Activated CD8-positive, alpha-beta memory T cell treated with anti-CD3 and anti-CD28 coated beads, Interleukin-2, amount 50 U/mL, for 24 hours (primary cell): ENCODE measurements around the gene COL9A3.
"Not testable (repeated sequence)": the region's sequence is repeated elsewhere in the genome, so short reads cannot be mapped to it uniquely, and the experiment has no call there.

Experiments
- DNase-seq: peaks from one replicate; pipeline ENCODE4 v3.0.0-alpha.2; 2020; ENCODE audit errors: extremely low read depth

COL9A3 gene

GRCh38 chr20:62835931-62836861, 19.3 kb downstream of the COL9A3 start:
- no peak for DNase-seq

DNA sequence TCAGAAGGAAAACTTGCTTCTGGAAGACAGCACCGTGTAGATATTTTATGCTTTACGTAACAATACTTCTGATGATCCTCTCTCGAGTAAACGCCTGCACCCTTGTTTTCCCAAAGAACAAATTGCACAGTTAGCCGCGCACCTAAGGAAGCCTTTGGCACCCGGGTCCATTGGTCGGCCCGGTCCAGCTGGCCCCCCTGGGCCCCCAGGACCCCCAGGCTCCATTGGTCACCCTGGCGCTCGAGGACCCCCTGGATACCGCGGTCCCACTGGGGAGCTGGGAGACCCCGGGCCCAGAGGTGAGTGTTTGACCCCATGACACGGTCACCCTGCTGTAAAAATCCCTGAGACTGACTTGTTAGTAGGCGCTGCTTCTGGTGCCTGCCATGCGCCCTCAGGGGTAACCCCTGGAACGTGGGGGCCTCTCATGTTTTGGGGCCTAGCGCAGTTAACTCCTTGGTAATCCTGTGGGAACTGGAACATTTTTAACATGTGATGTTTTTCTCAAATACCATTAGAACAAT, 20.2 kb downstream of the COL9A3 start:
- no peak for DNase-seq

DNA sequence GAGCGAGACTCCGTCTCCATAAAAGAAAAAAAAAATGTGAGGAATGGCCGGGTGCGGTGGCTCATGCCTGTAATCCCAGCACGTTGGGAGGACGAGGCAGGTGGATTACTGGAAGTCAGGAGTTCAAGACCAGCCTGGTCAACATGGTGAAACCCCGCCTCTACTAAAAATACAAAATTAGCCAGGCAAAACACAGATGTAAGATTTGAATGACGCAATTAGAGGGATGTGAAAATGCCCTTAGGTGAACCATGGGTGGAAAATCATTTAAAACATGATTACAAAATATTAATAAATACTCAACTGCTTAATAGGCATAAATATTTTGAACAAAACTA, 20.9 kb downstream of the COL9A3 start:
- DNase-seq = no peak

DNA sequence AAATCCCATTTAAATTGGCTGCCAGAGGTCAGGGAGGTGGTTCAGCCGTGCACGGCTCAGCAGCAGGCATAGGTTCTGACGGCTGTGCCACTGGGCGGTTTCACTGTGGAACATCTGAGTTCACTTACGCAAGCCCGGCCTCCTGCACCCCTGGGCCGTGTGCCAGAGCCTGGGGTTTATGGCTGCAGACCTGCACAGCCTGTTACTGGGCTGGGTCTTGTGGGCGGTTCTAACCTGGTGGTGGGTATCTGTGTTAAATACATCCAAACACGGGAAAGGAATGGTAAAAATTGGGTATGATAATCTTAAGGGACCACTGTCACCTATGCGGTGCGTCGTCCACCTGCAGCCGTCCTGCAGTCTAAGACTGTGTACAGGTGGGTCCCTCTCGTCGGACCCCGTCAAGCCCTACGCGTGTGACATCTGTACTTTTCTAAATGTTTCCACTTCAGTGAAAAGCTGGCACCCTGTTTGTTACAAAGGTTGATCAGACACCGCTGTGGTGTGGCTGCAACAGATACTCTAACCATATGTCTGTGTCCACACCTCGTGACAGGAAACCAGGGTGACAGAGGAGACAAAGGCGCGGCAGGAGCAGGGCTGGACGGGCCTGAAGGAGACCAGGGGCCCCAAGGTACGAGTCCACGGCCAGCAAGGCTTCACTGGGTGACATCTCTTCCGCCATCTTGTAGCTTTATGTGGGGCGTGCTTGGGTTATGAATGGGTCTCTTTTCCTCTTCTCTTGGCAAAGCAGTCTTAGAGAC, 21.5 kb downstream of the COL9A3 start:
- DNase-seq = no peak

- DNase-seq = no peak
Observed at GRCh38 chr20:62839261-62839660, 22.4 kb downstream of the COL9A3 start.

- DNase-seq = no peak
Observed at GRCh38 chr20:62839816-62840215, 23.0 kb downstream of the COL9A3 start.

DNA sequence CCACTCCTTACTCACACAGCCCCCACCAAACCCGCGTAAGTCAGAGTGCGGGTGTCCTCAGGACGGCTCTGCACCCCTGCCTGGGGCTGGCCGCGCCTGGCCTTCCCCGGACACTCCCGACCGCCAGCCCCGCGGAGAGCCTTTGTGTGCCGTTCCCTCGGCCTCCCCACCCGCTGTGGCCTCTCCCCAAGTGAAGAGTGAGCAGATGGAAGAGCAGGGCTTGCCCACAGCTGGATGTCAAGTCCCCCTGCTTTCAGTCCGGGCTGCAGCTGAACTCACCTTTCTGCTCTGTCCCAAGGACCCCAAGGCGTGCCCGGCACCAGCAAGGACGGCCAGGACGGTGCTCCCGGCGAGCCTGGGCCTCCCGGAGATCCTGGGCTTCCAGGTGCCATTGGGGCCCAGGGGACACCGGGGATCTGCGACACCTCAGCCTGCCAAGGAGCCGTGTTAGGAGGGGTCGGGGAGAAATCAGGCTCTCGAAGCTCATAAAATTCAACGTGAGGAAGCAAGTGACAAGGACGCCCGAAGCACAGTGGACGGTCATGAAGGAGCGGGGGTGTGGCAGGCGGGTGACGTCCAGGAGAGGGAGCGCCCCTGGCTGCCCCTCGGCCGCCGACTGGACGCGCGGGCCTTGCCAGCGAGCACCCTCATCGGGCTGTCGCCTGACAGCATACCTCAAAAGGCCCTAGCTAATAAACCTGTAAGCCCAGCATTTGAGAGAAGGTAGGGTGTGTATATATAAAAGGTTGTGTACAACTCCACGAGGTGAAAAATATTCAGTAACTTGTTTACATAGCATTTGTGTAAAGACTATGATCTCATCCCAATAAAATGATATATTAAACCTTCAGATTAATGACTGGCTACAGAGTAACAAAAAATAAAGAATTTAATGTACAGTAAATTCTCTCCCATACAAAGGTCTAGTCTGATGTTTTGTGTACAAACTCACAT, 23.7 kb downstream of the COL9A3 start:
- DNase-seq = no peak

- no peak for DNase-seq
Observed at GRCh38 chr20:62841705-62842212, 24.9 kb downstream of the COL9A3 start.

GRCh38 chr20:62843656-62844055, 26.8 kb downstream of the COL9A3 start:
- no peak for DNase-seq

DNA sequence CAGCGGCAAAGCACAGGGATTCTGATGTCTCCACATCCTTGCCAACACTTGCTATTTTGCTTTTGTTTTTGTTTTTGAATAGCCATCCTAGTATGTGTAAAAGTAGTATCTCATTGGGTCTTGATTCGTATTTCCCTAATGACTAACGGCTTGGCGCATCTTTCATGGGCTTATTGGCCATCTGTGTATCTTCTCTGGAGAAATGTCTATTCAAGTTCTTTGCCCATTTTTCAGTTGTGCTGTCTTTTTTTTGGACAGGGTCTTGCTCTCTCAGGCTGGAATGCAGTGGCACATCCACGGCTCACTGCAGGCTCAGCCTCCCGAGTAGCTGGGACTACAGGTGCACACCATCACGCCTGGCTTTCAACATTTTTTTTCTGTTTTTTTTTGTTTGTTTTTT, 27.3 kb downstream of the COL9A3 start:
- DNase-seq = no peak

DNA sequence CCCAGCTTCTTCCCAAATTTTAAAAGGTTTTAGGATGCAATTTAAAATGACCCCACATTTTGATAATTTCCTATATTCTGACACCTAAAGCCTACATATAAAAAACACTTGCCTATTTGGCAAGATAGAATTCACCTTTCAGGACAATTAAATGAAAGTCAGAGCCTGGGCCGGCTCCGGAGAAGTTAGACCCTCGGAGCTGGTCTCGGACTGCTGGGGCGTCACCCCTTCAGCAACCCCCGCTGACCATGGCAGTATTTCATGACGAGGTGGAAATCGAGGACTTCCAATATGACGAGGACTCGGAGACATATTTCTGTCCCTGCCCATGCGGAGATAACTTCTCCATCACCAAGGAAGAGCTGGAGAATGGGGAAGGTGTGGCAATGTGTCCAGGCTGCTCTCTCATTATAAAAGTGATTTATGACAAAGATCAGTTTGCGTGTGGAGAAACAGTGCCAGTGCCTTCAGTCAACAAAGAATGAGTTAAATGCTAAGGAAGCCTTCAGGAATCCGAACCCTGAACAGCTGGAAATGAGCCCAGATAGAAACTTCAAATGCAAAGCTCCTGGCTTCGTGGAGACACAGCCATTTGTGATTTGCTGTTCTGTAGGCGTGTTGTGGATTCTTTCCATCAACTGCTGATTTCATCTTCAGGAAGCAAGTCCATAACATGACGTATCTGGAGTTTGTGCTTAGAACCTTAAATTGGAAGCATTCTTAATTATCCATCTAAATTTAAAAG, 28.7 kb downstream of the COL9A3 start:
- DNase-seq = no peak

DNA sequence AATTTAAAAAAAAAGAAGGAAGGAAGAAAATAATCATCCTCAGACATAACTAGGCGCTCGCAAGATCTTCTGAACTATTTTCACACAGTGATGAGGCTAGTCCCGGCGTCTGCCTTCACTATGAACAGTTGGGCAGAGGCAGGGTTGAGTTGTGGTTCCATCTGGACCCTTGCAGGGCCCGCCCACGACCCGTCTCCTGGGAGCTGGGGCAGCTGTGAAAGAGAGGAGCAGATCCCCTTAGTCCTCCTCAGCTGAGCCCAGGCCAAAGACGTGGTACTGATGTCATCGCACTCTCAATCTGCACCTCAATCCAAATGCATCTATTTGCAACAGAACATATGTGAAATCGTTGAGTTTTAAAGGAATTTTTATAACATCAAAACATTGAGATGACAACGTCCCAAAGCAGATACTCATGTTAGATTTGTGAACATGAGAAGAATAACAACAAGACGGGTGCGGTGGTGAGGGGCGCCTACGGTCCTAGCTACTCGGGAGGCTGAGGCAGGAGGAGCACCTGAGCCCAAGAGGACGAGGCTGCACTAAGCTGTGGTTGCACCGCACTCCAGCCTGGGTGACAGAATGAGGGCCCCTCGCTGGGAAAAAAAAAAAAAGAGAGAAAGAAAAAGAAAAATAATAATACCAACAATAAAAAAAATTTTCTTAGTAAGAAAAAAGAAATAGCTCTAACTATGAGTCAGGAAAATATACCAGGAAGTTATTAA, 29.5 kb downstream of the COL9A3 start:
- DNase-seq = no peak

GRCh38 chr20:62848917-62849316, 32.1 kb downstream of the COL9A3 start:
- not testable (repeated sequence) for DNase-seq

DNA sequence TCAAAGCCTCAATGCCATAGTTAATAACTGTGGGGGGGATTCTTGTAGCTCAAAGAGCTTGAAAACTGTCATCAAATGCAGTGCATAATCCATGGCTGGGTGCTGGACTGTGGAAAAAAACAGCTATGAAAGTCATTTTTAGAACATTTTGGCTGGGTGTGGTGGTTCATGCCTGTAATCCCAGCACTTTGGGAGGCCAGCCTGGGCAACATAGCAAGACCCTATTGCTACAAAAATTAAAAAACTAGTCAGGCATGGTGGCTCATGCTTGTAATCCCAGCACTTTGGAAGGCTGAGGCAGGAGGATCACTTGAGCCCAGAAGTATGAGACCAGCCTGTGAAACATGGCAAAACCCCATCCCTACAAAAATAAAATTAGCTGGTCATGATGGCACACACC, 32.6 kb downstream of the COL9A3 start:
- DNase-seq = no peak

DNA sequence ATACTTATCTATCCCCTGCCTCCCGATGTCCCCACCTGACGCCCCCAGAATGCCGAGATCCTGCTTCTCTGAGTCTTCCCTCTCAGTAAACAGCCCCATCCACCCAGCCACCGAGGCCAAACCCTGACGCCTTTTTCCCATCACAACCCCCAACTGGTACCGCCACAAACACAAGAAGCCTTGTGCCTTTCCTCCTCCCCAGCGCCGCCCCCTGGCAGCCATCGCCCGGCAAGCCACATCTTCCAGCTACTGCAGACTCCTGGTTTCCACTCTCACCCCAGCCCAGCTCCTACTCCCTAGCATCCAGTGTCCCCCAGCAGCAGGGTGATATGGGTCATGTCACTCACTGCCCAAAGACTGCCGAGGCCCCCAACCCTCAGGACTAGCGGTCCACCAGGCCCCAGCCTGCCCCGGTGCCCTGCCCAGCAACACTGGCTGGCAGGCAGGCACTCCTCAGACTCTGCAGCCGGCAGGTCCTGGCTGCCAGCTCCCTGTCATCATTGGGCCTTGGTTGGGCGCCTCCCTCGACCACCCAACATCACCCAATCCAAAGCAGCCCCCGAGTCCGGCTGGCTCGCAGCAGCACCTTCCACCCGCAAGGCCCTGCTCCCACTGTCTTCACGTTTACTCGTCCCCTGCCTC, 33.6 kb downstream of the COL9A3 start:
- no peak for DNase-seq

DNA sequence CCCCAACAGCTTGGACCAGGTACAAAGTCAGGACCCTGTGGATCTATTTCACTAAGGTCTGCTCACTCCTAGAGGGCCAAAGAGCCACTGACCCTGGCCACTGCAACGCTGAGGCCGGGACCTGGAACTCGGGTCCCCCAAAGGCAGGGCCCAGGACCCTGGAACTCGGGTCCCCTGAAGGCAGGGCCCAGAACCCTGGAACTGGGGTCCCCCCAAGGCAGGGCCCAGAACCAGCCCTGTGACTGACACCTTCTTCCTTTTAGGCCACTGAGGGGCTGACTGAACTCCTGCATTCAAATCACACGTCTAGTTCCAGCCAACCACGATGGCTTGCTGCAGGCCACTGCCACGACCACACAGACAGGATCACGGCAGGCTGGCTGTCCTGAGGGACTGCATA, 35.3 kb downstream of the COL9A3 start:
- DNase-seq = no peak

- no peak for DNase-seq
Observed at GRCh38 chr20:62852841-62853240, 36.0 kb downstream of the COL9A3 start.

- DNase-seq = not testable (repeated sequence)
Observed at GRCh38 chr20:62853304-62853703, 36.5 kb downstream of the COL9A3 start.

- DNase-seq = no peak
Observed at GRCh38 chr20:62854121-62854520, 37.3 kb downstream of the COL9A3 start.

DNA sequence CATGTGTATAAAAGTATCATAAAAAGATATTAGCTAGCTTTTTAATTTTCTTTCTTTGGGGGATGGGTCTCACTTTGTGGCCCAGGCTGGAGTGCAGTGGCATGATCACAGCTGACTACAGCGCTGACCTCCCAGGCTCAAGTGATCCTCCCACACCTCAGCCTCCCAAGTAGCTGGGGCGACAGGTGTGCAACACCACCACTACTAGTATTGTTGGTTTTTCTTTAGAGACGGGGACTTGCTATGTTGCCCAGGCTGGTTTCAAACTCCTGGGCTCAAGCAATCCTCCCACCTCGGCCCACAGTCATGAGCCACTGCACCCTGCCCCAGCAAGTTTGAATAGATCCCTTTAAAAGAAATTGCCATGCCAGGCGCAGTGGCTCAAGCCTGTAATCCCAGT, 38.3 kb downstream of the COL9A3 start:
- DNase-seq = no peak
